Measurements from ENCODE around the gene POLA1. TPM values are rescaled to one million over a fixed set of nuclear protein-coding genes. Genes with fewer than 3 reads are reported as not detected.

POLA1 gene
- total RNA-seq, 1 experiment from 2014 or later: 30.0 TPM

DNA sequence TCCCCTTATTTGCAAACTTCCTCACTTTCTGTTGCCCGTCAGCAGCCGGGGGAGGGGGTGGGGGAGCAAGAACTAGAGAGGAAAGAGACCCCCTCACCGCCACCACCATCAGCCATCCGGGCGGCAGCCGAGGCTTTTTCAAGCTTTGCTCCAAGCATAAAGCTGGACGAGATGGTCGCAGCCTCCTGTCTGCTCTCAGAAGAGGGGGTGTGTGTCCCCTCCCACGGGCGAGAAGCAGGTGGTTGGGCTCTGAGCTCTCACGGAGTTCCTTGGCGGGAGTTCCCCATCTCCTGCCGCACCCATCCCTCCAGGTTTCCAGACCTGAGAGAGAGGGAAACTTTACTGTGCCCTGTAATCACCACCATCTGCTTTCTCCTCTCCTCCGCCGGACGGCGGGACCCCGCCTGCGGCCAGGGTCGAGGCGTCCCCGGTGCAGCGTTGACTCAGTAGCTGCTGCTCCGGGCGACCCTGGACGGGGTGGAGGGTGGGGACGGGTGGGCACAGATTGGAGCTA is 326.7 kb downstream of the POLA1 start:
- H3K4me1 ChIP-seq (replicated peaks): no peaks in the 10 kb centered on the region; the same call in 1 of the 2 replicates
- DNase-seq (ENCODE audit: low read depth in 1 of 2, low spot score in 2 of 2): no peak
- H3K36me3 ChIP-seq: no peaks in the 10 kb centered on the region
- no peak overlapping the region for H3K4me3 ChIP-seq
- peaks cover 23% of the 10 kb centered on the region for H3K27me3 ChIP-seq (replicated peaks)
- H3K27ac ChIP-seq: no peak overlapping the region
- no peaks in the 10 kb centered on the region for H3K9me3 ChIP-seq (replicated peaks)

DNA sequence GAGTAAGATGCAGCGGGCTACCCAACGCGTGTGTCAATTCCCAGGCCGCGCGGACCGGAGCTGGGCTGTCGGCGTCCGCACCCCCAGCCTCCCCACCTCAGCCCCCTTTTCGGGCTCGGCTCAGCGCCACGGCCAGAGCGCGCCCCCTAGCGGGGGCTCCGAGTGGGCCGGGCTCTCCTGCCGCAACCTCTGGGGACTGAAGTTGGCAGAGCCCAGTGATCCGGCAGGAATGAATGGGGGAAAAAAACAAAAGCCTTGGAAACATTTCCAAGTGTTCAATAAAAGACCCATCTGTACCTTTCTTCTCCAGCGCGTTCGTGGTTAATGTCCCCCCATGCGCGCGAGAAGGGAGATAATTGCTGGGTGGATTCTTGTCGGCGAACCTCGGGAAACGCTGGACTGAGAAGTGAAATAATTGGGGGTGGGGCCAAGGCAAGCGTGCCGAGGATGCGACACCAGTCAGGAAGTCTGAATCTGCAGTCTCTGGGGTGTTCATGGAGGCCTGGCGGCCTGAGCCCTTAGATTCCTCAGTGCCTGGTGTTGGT is 327.3 kb downstream of the POLA1 start:
- Histone ChIP-seq H3K4me3 (peak overlapping the region; percentile 15; the same call in 1 of the 2 replicates), H3K9me3 (replicated peaks) (no peaks in the 10 kb centered on the region), H3K27ac (no peak overlapping the region), H3K36me3 (no peaks in the 10 kb centered on the region), H3K27me3 (replicated peaks) (peaks cover 23% of the 10 kb centered on the region), H3K4me1 (replicated peaks) (no peaks in the 10 kb centered on the region; the same call in 1 of the 2 replicates)
- DNase-seq (ENCODE audit: low read depth in 1 of 2, low spot score in 2 of 2): peak in 1 of 2 experiments; percentile 31

DNA sequence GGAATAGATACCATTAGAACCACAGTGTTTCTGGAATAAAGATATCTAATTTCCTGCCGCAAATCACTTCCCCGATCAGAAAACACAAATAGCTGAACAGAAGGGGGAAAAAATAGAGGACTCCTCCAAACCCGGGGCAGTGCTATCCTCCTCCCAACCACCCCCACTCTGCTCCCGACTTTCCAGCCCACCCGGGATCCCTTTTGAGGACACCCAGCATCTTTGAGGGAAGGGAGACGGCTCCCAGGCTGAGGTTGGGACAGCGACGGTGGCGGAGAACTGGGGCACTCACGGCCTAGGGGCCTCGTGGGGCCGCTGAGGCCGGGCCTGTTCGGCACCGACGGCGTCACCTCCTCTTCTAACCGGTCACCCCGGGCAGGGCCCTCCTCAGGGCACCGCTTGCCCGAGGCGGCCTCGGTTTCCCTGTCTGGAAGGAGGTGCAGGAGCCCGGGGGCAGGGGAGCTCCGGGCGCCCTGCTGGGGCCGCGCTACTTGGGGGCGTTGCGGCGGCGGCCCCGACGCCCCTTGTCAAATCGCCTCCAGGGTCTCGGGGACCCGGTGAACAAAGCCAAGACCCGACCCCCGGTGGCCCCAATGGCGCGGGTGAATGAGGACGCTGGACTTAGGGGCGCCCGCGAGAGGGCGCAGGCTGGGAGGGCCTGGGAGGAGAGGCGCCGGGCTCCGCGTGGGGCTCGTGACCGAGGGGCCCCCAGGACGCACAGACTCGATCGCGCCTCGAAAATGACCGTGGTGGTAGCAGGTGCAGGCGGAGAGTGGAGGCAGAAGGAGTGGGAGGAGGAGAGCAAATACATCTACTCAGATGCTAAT is 329.0 kb downstream of the POLA1 start:
- Histone ChIP-seq H3K36me3 (no peaks in the 10 kb centered on the region), H3K4me1 (replicated peaks) (no peaks in the 10 kb centered on the region; the same call in 1 of the 2 replicates), H3K9me3 (replicated peaks) (no peaks in the 10 kb centered on the region), H3K4me3 (no peak overlapping the region), H3K27ac (no peak overlapping the region), H3K27me3 (replicated peaks) (peaks cover 23% of the 10 kb centered on the region)
- no peak for DNase-seq (ENCODE audit: low read depth in 1 of 2, low spot score in 2 of 2)

DNA sequence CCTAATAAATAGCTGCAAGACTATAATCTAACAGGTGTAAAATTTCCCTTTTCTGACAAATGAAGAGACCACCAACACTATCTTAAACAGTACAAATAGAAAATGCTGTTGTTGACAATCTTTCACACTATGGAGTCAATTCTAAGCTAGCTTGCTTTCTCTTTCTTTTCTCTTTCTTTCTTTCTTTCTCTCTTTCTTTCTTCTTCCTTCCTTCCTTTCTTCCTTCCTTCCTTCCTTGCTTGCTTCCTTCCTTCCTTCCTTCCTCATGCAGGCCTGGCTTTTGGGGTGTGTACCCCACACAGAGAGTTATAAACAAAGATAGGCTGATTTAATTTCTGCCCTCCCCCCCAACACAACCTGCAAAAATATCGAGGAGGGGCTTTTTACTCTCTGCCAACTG is 330.2 kb downstream of the POLA1 start:
- no peak for DNase-seq (ENCODE audit: low read depth in 1 of 2, low spot score in 2 of 2)
- no peak overlapping the region for H3K27ac ChIP-seq
- no peaks in the 10 kb centered on the region for H3K9me3 ChIP-seq (replicated peaks)
- H3K4me3 ChIP-seq: no peak overlapping the region
- peaks cover 21% of the 10 kb centered on the region for H3K27me3 ChIP-seq (replicated peaks)
- no peaks in the 10 kb centered on the region; the same call in 1 of the 2 replicates for H3K4me1 ChIP-seq (replicated peaks)
- H3K36me3 ChIP-seq: no peaks in the 10 kb centered on the region

DNA sequence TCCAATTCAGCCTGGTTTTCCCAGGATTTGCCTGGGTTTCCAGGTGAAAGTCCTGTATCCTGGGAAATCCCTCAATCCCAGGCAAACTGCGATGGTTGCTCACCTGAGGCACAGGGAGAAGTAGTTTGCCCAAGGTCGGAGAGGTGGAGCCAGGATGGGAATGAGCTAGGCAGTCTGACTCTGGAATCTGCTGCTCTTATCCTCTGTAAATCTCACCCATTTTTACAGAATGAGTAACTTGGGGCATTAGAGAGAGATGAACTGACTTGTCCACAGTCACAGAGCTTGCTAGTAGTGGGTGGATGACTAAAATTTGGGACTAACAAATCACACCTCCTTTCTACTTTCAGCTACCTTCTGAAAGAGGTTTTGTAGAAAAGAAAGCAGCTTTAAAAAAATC is 331.9 kb downstream of the POLA1 start:
- Histone ChIP-seq H3K9me3 (replicated peaks) (no peaks in the 10 kb centered on the region), H3K4me3 (no peak overlapping the region), H3K27me3 (replicated peaks) (peaks cover 13% of the 10 kb centered on the region; the same call in 1 of the 2 replicates), H3K4me1 (replicated peaks) (no peaks in the 10 kb centered on the region; the same call in 1 of the 2 replicates), H3K36me3 (no peaks in the 10 kb centered on the region), H3K27ac (no peak overlapping the region)
- no peak for DNase-seq (ENCODE audit: low read depth in 1 of 2, low spot score in 2 of 2)

DNA sequence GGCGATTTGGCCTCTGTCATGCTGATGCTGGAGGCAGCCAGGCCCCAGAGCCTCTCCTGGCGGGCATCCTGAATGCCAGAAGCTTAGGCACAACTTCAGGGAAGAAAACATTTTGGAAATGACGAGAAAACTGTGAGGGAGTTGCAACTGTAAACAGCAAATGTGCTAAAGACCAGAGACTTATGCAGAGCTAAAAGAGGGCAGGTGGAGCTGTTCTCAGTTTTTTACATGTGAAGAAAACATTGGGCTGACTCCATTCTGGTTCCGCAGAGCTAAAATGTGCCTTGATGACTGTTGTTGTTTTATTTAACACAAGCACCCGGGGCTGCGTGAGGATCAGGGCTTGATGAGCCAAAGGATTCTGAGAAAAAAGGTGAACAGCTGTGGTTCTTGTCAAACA is 332.9 kb downstream of the POLA1 start:
- Histone ChIP-seq H3K27me3 (replicated peaks) (peaks cover 7% of the 10 kb centered on the region; the same call in 1 of the 2 replicates), H3K4me3 (no peak overlapping the region), H3K36me3 (no peaks in the 10 kb centered on the region), H3K27ac (no peak overlapping the region), H3K4me1 (replicated peaks) (no peaks in the 10 kb centered on the region), H3K9me3 (replicated peaks) (no peaks in the 10 kb centered on the region)
- DNase-seq (ENCODE audit: low read depth in 1 of 2, low spot score in 2 of 2): no peak

DNA sequence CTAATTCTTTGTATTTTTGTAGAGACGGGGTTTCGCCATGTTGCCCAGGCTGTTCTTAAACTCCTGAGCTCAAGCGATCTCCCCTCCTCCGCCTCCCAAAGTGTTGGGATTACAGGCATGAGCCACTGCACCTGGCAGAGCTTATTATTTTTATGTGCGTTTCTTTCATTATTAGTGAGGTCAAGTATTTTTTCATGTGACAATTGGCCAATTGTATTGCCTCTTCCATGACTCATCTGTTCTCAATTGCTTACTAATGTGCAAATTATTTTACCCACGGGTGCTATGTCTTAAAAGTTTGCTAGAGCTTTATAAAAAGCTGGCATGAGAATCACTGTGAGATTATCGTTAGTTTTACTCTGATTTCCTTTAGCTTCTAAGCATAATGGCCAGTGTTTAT is 335.0 kb downstream of the POLA1 start:
- Histone ChIP-seq H3K36me3 (no peaks in the 10 kb centered on the region), H3K4me3 (no peak overlapping the region), H3K4me1 (replicated peaks) (no peaks in the 10 kb centered on the region), H3K27ac (no peak overlapping the region), H3K27me3 (replicated peaks) (0 out of 2 replicates have a peak, but pooled peaks cover 1% of the 10 kb centered on the region), H3K9me3 (replicated peaks) (no peaks in the 10 kb centered on the region)
- DNase-seq (ENCODE audit: low read depth in 1 of 2, low spot score in 2 of 2): no peak

DNA sequence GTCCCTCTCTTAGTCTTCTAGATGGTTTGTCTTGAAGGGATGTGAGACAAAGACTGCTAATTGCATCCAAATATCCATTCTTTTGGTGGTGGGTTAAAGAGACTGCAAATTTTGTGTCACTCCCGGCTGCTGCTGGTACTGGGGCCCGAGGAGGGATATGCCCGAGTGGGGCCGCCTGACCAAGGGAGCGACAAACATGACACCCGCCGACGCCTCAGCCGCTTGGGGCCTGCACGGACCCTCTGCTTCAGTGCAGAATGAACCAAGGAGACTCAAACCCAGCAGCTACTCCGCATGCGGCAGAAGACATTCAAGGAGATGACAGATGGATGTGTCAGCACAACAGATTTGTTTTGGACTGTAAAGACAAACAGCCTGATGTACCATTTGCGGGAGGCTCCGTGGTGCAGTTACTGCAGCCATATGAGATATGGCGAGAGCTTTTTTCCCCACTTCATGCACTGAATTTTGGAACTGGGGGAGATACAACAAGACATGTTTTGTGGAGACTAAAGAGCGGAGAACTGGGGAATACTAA is 335.6 kb downstream of the POLA1 start:
- Histone ChIP-seq H3K4me1 (replicated peaks) (no peaks in the 10 kb centered on the region), H3K27ac (no peak overlapping the region), H3K4me3 (no peak overlapping the region)

DNA sequence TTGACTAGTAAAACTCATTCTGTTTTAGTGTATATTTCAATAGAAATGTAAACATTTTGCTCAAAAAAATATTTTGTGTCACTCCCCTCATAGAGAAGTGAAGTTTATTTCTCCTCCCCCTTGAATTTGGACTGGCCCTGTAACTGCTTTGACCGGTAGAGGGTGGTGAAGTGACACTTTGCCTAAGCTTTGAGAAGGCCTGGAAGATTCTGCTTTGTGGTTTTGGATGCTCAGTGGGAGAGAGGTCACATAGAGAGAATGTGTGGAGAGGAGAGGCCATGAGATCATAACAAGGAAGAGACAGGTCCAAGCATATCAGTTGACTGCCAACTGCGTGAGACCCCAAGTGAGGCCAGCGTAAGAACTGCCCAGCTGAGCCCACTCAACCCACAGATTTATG is 341.2 kb downstream of the POLA1 start:
- no peak overlapping the region for H3K4me3 ChIP-seq
- H3K4me1 ChIP-seq (replicated peaks): no peaks in the 10 kb centered on the region
- H3K36me3 ChIP-seq: no peaks in the 10 kb centered on the region
- H3K27ac ChIP-seq: no peak overlapping the region
- H3K9me3 ChIP-seq (replicated peaks): no peaks in the 10 kb centered on the region
- no peaks in the 10 kb centered on the region for H3K27me3 ChIP-seq (replicated peaks)
- DNase-seq (ENCODE audit: low read depth in 1 of 2, low spot score in 2 of 2): no peak

More for the DNA sequence above, 335.6 kb downstream of the POLA1 start:
- Histone ChIP-seq H3K27me3 (replicated peaks) (no peaks in the 10 kb centered on the region), H3K36me3 (no peaks in the 10 kb centered on the region), H3K9me3 (replicated peaks) (no peaks in the 10 kb centered on the region)
- DNase-seq (ENCODE audit: low read depth in 1 of 2, low spot score in 2 of 2): no peak

DNA sequence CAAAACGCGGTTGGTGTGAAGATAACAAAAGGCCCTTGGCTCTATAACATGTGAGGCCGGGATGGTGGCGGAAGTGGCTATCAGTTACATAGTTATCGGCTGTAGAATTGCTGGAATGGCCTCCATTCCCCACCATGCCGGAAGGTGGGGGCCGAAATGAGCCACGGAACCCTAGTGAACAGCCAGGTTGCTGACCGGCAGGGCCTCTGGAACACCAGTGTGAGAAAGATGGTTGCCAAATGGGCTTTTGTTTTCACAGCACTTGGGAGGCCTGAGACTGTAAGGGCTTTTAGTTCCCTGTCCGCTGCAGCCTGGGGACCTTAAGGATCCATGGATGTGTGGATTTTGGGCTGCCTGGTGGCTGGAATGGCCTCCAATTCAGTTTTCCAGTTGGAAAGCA is 345.3 kb downstream of the POLA1 start:
- no peak overlapping the region for H3K4me3 ChIP-seq
- H3K9me3 ChIP-seq (replicated peaks): no peaks in the 10 kb centered on the region
- no peaks in the 10 kb centered on the region for H3K4me1 ChIP-seq (replicated peaks)

DNA sequence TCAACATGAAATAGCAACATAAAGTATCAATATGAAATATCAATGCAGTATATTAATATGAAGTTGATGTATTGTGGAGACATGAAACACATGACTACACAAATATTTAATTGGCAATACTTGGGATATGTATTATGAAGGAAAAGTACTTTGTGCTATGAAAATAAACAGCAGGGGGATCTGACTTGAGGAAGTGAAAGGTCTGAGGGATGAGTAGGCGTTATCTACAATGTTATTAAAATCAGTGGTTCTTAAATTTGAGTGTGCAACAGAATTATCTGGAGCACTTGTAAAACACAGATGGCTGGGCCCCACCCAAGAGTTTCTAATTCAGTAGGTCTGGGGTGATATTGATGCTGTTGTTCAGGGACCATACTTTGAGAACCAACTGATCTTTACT is 349.5 kb downstream of the POLA1 start:
- H3K27me3 ChIP-seq (replicated peaks): no peaks in the 10 kb centered on the region
- H3K9me3 ChIP-seq (replicated peaks): no peaks in the 10 kb centered on the region
- no peaks in the 10 kb centered on the region for H3K36me3 ChIP-seq
- H3K4me1 ChIP-seq (replicated peaks): no peaks in the 10 kb centered on the region
- H3K27ac ChIP-seq: no peak overlapping the region
- DNase-seq (ENCODE audit: low read depth in 1 of 2, low spot score in 2 of 2): no peak
- no peak overlapping the region for H3K4me3 ChIP-seq

More for the DNA sequence above, 345.3 kb downstream of the POLA1 start:
- H3K27ac ChIP-seq: no peak overlapping the region
- no peaks in the 10 kb centered on the region for H3K36me3 ChIP-seq
- no peak for DNase-seq (ENCODE audit: low read depth in 1 of 2, low spot score in 2 of 2)
- no peaks in the 10 kb centered on the region for H3K27me3 ChIP-seq (replicated peaks)

Measured in SJSA1 (cell line).